Fibroblast of the aortic adventitia (primary cell): ENCODE data around the gene HERC3. TPM values are rescaled to one million over a fixed set of nuclear protein-coding genes. Genes with fewer than 3 reads are reported as not detected.
A peak's percentile ranks its signal among the peaks of the same experiment; 100 is the strongest.

Experiments used
- DNase-seq: peaks from one replicate; pipeline ENCODE4 v3.0.0-alpha.2; 2010; ENCODE audit warnings: low read depth
- H3K4me3 ChIP-seq: 2 replicates; pipeline ENCODE4 v1.5.1; 2011; ENCODE audit warnings: low read depth, mild to moderate bottlenecking, control low read depth, low read length, moderate library complexity
- small RNA-seq: library from RNA; depleted of rRNA; stranded (forward); fragments of <200 nt; gene quantifications from one replicate; pipeline ENCODE3, GENCODE V24; 2012
- total RNA-seq: library from RNA; depleted of rRNA; stranded (reverse); fragments of >200 nt; gene quantifications from 2 replicates; pipeline ENCODE4 v1.2.3, GENCODE V29; 2012; ENCODE audit warnings: low replicate concordance
- TF ChIP-seq, protein P1 (sequence below): IDR thresholded peaks from 2 replicates; pipeline ENCODE4 v1.5.1; 2011; ENCODE audit warnings: mild to moderate bottlenecking, low read length, control low read depth, inconsistent platforms; ENCODE audit not compliant: insufficient read depth

Gene HERC3
- total RNA-seq, 1 donor: 18.3 TPM

DNA sequence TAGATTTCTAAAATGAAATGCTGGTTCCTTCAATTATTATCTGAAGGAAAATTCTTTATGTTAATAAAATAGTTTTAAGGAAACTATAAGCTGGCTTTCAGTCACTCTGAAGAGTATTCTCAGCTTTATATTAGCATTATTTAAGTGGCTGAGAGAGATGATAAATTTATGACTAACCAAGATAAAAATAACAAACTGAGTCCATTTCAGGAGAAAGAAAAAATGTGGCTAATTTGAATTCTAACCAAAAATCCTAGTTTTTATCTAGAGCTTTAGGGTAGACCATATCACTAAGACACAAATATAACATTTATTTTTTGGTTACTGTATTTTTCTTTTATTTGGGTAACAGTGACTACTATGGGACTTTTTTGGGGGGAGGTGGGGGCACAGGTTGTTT, 164.8 kb downstream of the HERC3 start:
- TF ChIP-seq, protein P1, sequence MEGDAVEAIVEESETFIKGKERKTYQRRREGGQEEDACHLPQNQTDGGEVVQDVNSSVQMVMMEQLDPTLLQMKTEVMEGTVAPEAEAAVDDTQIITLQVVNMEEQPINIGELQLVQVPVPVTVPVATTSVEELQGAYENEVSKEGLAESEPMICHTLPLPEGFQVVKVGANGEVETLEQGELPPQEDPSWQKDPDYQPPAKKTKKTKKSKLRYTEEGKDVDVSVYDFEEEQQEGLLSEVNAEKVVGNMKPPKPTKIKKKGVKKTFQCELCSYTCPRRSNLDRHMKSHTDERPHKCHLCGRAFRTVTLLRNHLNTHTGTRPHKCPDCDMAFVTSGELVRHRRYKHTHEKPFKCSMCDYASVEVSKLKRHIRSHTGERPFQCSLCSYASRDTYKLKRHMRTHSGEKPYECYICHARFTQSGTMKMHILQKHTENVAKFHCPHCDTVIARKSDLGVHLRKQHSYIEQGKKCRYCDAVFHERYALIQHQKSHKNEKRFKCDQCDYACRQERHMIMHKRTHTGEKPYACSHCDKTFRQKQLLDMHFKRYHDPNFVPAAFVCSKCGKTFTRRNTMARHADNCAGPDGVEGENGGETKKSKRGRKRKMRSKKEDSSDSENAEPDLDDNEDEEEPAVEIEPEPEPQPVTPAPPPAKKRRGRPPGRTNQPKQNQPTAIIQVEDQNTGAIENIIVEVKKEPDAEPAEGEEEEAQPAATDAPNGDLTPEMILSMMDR: no peak
- DNase-seq: peak; percentile 32
- H3K4me3 ChIP-seq: no peak overlapping the region

DNA sequence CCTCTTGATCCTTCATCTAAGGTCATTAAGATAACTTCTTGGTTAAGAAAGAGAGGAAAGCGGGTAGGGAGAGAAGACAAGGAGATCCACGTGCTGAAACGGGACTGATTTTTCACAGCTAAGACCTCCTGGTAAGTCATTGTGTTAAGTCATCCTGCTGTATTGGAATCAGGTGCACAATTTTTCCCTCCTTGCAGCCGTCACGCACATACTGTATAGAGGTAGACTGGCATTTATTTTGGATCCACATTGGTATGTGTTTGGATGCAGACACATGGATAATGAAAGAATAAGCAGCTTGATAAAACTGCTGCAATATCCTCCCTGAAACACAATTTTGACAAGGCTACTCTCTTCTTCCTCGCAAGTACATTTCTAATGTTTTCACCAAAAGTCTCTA, 165.5 kb downstream of the HERC3 start:
- DNase-seq: no peak
- H3K4me3 ChIP-seq: no peak overlapping the region
- TF ChIP-seq, protein P1: no peak

Small RNA genes lying within 50 kb of the gene (small RNA-seq; reads per million reads assigned to genes)
- gene RF02115 (not detected), gene RNU6-33P (0.64 reads per million, percentile 6 among the genes with 10 or more reads in this experiment)

Other genes with a start within 250 kb of the HERC3 start
- 4.9 and 14.0 TPM in 2 replicates for gene HERC6, start 213.6 kb upstream of the HERC3 start, total RNA-seq
- gene HERC5, start 135.4 kb upstream of the HERC3 start, total RNA-seq: 1.5 and 16.1 TPM in 2 replicates
- 69.7 and 81.9 TPM in 2 replicates for gene PYURF, start 68.7 kb upstream of the HERC3 start, total RNA-seq
- 6.0 and 11.3 TPM in 2 replicates for gene NAP1L5, start 105.3 kb downstream of the HERC3 start, total RNA-seq